ENCODE results near the gene SHC4. TPM values are rescaled to one million over a fixed set of nuclear protein-coding genes. Genes with fewer than 3 reads are reported as not detected.

The SHC4 gene
- total RNA-seq, 2 experiments from 2014 or later, result 3.0 to 9.8 TPM

GRCh38 chr15:48905216-48905615 lies 58.5 kb downstream of the SHC4 start:
- no peak overlapping the region for H3K4me3 Mint-ChIP-seq
- no peaks in the 10 kb centered on the region for H3K9me3 Mint-ChIP-seq (ENCODE audit: low read depth)
- ATAC-seq (no peak), DNase-seq (no peak)
- CTCF ChIA-PET, result interaction anchor here (1.2 to 2.0 kb wide), 4 partner anchors 9 to 70 kb away, joined by 3 to 7 read pairs (median 5); partner anchors contain the start of gene EID1
- H3K36me3 Mint-ChIP-seq, result peaks cover 2% of the 10 kb centered on the region
- peaks cover 4% of the 10 kb centered on the region for H3K27me3 Mint-ChIP-seq
- no peak overlapping the region for H3K27ac Mint-ChIP-seq
- H3K4me1 Mint-ChIP-seq, result peaks cover 2% of the 10 kb centered on the region

- no peaks in the 10 kb centered on the region for H3K9me3 Mint-ChIP-seq (ENCODE audit: low read depth)
- DNase-seq, result no peak
- CTCF ChIA-PET, result interaction anchor here (1.8 to 2.0 kb wide), 2 partner anchors 26 to 71 kb away, joined by 4 to 7 read pairs; partner anchors contain the start of gene EID1
- no peak for ATAC-seq
- peaks cover 2% of the 10 kb centered on the region for H3K4me1 Mint-ChIP-seq
- no peak overlapping the region for H3K4me3 Mint-ChIP-seq
- no peaks in the 10 kb centered on the region for H3K27me3 Mint-ChIP-seq
- H3K36me3 Mint-ChIP-seq, result peaks cover 4% of the 10 kb centered on the region
- H3K27ac Mint-ChIP-seq, result no peak overlapping the region
Measured at GRCh38 chr15:48904758-48905157, 59.0 kb downstream of the SHC4 start.

DNA sequence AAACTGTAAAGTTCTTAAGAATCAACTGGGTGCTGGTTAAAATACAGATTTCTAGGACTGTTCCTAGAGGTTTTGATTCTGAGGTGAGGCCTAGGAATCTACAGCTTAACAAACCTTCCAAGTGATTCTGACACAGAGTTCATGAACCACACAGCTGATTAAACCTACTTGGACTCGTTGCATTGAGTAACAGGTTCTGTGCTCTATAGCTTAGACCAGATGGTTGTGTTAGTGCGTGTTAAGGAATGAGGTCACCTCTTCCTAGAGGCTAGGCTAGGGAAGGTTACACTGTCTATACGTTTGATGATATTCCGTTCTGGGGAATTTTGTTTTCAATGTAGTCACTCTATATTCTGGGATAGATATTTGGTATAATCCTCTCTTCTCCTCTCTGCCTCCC lies 63.9 kb downstream of the SHC4 start:
- Mint-ChIP-seq H3K9me3 (ENCODE audit: low read depth) (no peaks in the 10 kb centered on the region), H3K27me3 (peaks cover 12% of the 10 kb centered on the region), H3K4me1 (peaks cover 22% of the 10 kb centered on the region), H3K36me3 (peaks cover 2% of the 10 kb centered on the region), H3K27ac (no peak overlapping the region), H3K4me3 (no peak overlapping the region)
- ATAC-seq (no peak), DNase-seq (no peak)
- CTCF ChIA-PET, result interaction anchor here (1.1 kb wide), 1 partner anchor 76 kb away, joined by 4 read pairs; no protein-coding TSS in a partner anchor

DNA sequence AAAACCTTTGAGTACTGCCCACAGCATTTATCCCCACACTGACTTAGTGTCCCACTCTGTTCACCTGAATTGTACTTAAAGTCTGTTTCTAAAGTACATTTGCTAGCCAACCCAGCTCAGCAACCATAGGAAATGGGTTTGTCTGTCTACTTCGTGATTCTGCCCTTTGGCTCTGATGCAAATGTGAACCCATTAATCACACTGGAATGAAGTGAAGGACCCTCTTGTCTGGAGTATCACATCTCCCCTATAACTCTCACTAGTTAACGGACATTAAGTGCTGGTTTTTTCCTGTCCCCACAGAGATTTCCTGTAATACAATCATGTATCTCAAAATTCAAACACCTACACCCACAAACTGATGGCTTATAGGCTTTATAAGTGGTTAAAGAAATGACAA lies 65.3 kb downstream of the SHC4 start:
- Mint-ChIP-seq H3K27me3 (peaks cover 18% of the 10 kb centered on the region), H3K27ac (peak overlapping the region; percentile 37), H3K4me1 (peaks cover 27% of the 10 kb centered on the region), H3K4me3 (peak overlapping the region; percentile 2), H3K36me3 (peaks cover 2% of the 10 kb centered on the region), H3K9me3 (ENCODE audit: low read depth) (no peaks in the 10 kb centered on the region)
- ATAC-seq (no peak), DNase-seq (no peak)
- CTCF ChIA-PET, result interaction anchor here (1.4 kb wide), 1 partner anchor 16 kb away, joined by 3 read pairs; no protein-coding TSS in a partner anchor

DNA sequence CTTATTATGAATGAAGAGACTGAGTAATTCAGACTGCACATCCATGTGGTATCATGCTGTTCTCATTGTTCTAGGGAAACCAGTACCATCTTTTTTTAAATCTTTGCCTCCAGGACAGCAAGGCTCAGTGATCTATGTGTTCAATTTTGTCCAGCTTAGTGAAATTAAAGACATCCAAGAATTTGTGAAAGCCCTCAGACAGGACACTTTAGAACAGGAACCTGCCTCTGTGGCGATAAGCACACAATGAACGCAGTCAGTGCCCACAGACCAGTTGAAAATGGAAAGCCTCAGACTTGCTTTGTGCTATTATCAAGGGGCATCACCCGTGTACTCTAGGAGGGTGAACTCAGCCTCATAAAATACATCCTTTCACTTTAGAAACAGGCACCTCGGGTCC lies 65.7 kb downstream of the SHC4 start:
- H3K27ac Mint-ChIP-seq, result peak overlapping the region; percentile 37
- H3K36me3 Mint-ChIP-seq, result peaks cover 2% of the 10 kb centered on the region
- CTCF ChIA-PET, result interaction anchor here (0.9 to 1.4 kb wide), 2 partner anchors 10 to 16 kb away, joined by 3 read pairs; no protein-coding TSS in a partner anchor
- DNase-seq (no peak), ATAC-seq (peak; percentile 23)
- H3K27me3 Mint-ChIP-seq, result peaks cover 21% of the 10 kb centered on the region
- H3K9me3 Mint-ChIP-seq (ENCODE audit: low read depth), result no peaks in the 10 kb centered on the region
- peaks cover 27% of the 10 kb centered on the region for H3K4me1 Mint-ChIP-seq
- H3K4me3 Mint-ChIP-seq, result peak overlapping the region; percentile 2

- Mint-ChIP-seq H3K4me3 (peak overlapping the region; percentile 13), H3K27me3 (peaks cover 22% of the 10 kb centered on the region), H3K9me3 (ENCODE audit: low read depth) (no peaks in the 10 kb centered on the region), H3K36me3 (peaks cover 2% of the 10 kb centered on the region), H3K4me1 (peaks cover 27% of the 10 kb centered on the region), H3K27ac (peak overlapping the region; percentile 30)
- DNase-seq (no peak), ATAC-seq (no peak)
- CTCF ChIA-PET, result interaction anchor here (0.9 to 1.3 kb wide), 3 partner anchors 10 to 149 kb away, joined by 3 to 4 read pairs (median 3); partner anchors contain the start of gene SECISBP2L
Measured at GRCh38 chr15:48896869-48897814, 66.6 kb downstream of the SHC4 start.

DNA sequence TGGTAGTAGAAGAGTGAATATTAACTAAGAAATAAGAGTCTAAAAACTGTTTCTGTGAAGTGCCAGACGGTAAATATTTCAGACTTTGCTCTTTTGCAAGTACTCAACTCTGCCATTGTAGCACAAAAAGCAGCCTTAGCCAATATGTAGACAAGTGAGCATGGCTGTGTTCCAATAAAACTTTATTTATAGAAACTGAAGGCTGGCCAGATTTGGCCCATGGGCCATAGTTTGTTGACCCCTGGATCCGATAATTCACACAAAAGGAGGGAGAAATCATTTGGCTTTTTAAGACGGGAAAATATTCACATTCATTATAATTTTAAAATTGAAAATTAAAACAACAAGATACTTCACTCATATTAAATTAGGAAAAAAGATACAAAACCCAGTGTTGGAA lies 70.4 kb downstream of the SHC4 start:
- Mint-ChIP-seq H3K4me1 (peaks cover 27% of the 10 kb centered on the region), H3K4me3 (no peak overlapping the region), H3K27me3 (peaks cover 22% of the 10 kb centered on the region), H3K27ac (no peak overlapping the region), H3K36me3 (no peaks in the 10 kb centered on the region), H3K9me3 (ENCODE audit: low read depth) (no peaks in the 10 kb centered on the region)
- CTCF ChIA-PET, result no interaction called here
- ATAC-seq, result no peak
- DNase-seq, result no peak

DNA sequence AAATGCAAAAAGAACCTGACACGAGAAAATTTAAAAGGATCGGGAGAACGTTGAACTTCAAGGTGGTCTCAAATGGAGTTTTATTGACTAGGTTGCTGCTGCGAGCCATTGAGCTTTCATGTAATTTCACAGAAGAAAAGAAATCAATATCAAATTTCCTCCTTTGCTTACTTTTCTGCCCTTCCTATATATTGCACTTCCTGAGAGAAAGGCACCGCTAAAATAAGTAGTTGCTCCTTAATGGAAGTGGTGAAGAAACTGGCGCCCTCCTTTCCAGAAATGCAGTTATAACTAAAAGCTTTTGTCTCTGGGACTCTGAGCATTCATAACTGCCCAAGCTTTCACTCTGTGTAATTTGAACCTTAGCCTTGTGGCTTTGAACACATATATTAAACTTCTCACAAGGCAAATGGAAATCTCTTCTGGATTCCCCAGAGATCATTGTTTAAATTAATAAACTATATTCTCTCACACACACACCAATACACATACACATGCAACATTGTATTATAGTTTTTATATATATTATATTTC lies 72.4 kb downstream of the SHC4 start:
- H3K36me3 Mint-ChIP-seq, result no peaks in the 10 kb centered on the region
- H3K4me3 Mint-ChIP-seq, result no peak overlapping the region
- ATAC-seq (no peak), DNase-seq (no peak)
- H3K4me1 Mint-ChIP-seq, result peaks cover 23% of the 10 kb centered on the region
- H3K27ac Mint-ChIP-seq, result no peak overlapping the region
- no peaks in the 10 kb centered on the region for H3K9me3 Mint-ChIP-seq (ENCODE audit: low read depth)
- H3K27me3 Mint-ChIP-seq, result peaks cover 13% of the 10 kb centered on the region
- CTCF ChIA-PET, result interaction anchor here (0.9 to 2.2 kb wide), 3 partner anchors 12 to 75 kb away, joined by 3 to 5 read pairs (median 3); partner anchors contain the start of gene EID1

DNA sequence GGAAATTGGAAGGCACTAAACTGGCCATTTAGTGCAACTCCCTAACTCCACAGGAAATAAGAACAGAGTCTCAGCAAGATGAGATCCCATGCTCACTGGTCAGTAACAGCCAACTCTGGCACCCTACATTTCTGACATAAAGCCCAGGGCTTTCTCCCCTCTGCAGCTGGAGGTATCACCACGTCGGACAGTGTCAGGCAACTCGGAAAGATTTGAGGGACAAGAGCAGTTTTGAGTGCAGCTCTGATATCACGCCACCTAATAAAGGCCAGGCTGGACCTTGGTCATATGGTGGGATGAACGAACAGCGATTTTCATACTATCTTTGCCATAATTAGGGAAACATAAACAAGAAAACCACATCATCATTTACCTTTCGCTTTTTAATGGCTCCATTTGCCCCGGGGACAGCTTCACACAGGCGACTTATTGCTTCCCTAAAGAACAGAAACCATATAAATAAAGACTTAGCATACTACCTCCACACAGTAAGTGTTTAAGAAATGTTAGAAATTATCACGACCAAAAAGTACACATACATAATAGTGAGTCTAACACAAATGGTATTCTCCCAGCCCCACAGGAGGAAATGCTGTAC lies 73.2 kb downstream of the SHC4 start:
- CTCF ChIA-PET, result interaction anchor here (1.0 to 2.2 kb wide), 4 partner anchors 13 to 75 kb away, joined by 3 to 5 read pairs (median 4); partner anchors contain the start of gene EID1
- H3K4me1 Mint-ChIP-seq, result peaks cover 23% of the 10 kb centered on the region

GRCh38 chr15:48889925-48890324 lies 73.8 kb downstream of the SHC4 start:
- Mint-ChIP-seq H3K27me3 (peaks cover 12% of the 10 kb centered on the region), H3K27ac (no peak overlapping the region), H3K9me3 (ENCODE audit: low read depth) (no peaks in the 10 kb centered on the region), H3K36me3 (no peaks in the 10 kb centered on the region), H3K4me3 (no peak overlapping the region), H3K4me1 (peaks cover 23% of the 10 kb centered on the region)
- DNase-seq, result no peak
- CTCF ChIA-PET, result interaction anchor here (1.2 to 2.2 kb wide), 5 partner anchors 9 to 76 kb away, joined by 3 to 7 read pairs (median 4); partner anchors contain the start of gene EID1
- ATAC-seq, result no peak

More for the DNA sequence above, 73.2 kb downstream of the SHC4 start:
- no peaks in the 10 kb centered on the region for H3K9me3 Mint-ChIP-seq (ENCODE audit: low read depth)
- ATAC-seq, result no peak
- peaks cover 13% of the 10 kb centered on the region for H3K27me3 Mint-ChIP-seq
- H3K4me3 Mint-ChIP-seq, result no peak overlapping the region
- H3K36me3 Mint-ChIP-seq, result no peaks in the 10 kb centered on the region
- H3K27ac Mint-ChIP-seq, result no peak overlapping the region
- DNase-seq, result no peak

- Mint-ChIP-seq H3K4me3 (no peak overlapping the region), H3K27me3 (peaks cover 8% of the 10 kb centered on the region), H3K36me3 (no peaks in the 10 kb centered on the region), H3K27ac (no peak overlapping the region), H3K9me3 (ENCODE audit: low read depth) (no peaks in the 10 kb centered on the region), H3K4me1 (peaks cover 18% of the 10 kb centered on the region)
- DNase-seq (no peak), ATAC-seq (no peak)
- CTCF ChIA-PET, result interaction anchor here (1.3 to 1.5 kb wide), 3 partner anchors 8 to 77 kb away, joined by 4 to 7 read pairs (median 4); partner anchors contain the start of gene EID1
Measured at GRCh38 chr15:48888836-48889235, 74.9 kb downstream of the SHC4 start.

DNA sequence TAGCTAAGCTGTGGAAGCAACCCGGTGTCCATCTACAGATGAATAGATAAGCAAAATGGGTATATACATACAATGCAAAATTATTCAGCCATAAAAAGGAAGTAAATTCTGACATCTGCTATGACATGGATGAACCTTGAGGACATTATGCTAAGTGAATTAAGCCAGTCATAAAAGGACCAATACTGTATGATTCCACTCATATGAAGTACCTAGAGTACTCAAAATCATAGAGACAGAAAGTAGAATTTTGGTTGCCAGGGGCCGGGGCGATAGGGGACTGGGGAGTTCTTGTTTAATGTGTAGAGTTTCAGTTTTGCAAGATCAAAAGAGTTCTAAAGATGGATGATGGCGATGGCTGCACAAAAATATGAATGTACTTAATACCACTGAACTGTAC lies 75.5 kb downstream of the SHC4 start:
- Mint-ChIP-seq H3K9me3 (ENCODE audit: low read depth) (no peaks in the 10 kb centered on the region), H3K27me3 (peaks cover 7% of the 10 kb centered on the region), H3K36me3 (no peaks in the 10 kb centered on the region), H3K27ac (peak overlapping the region; percentile 31), H3K4me3 (peak overlapping the region; percentile 0), H3K4me1 (peaks cover 18% of the 10 kb centered on the region)
- CTCF ChIA-PET, result interaction anchor here (0.8 to 1.5 kb wide), 4 partner anchors 9 to 18 kb away, joined by 3 to 7 read pairs (median 5); partner anchors contain the start of gene EID1
- ATAC-seq, result peak; percentile 61
- peak; percentile 58 for DNase-seq

- peak overlapping the region; percentile 58 for H3K27ac Mint-ChIP-seq
- H3K4me1 Mint-ChIP-seq, result peaks cover 24% of the 10 kb centered on the region
- H3K4me3 Mint-ChIP-seq, result no peak overlapping the region
- H3K27me3 Mint-ChIP-seq, result peaks cover 4% of the 10 kb centered on the region
- ATAC-seq (no peak), DNase-seq (no peak)
- no peaks in the 10 kb centered on the region for H3K9me3 Mint-ChIP-seq (ENCODE audit: low read depth)
- CTCF ChIA-PET, result interaction anchor here (0.8 to 1.4 kb wide), 4 partner anchors 9 to 19 kb away, joined by 3 to 7 read pairs (median 3); partner anchors contain the start of gene EID1
- no peaks in the 10 kb centered on the region for H3K36me3 Mint-ChIP-seq
Measured at GRCh38 chr15:48887144-48887543, 76.6 kb downstream of the SHC4 start.
